ENCODE measurements around the gene FAM234B.

The FAM234B gene

DNA sequence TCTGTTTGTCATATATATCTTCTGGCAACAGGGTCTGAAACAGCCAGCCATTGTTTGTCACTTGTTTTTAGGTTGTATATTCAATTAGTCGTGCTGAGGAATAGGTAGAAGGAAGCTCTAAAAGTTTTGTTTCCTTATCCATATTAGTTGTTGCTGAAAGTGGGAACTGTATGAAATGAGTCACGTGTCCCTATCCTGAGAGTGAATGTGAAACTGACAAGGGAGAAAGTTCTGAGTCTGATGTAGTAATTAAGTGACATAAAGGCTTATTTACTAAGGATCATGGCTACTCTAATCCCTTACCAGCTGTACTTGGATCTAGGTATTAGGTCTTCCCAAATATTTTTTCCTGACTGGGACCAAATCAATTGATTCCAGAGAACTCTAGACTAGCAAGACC, 16.4 kb downstream of the FAM234B start:
- TF ChIP-seq, protein P1, sequence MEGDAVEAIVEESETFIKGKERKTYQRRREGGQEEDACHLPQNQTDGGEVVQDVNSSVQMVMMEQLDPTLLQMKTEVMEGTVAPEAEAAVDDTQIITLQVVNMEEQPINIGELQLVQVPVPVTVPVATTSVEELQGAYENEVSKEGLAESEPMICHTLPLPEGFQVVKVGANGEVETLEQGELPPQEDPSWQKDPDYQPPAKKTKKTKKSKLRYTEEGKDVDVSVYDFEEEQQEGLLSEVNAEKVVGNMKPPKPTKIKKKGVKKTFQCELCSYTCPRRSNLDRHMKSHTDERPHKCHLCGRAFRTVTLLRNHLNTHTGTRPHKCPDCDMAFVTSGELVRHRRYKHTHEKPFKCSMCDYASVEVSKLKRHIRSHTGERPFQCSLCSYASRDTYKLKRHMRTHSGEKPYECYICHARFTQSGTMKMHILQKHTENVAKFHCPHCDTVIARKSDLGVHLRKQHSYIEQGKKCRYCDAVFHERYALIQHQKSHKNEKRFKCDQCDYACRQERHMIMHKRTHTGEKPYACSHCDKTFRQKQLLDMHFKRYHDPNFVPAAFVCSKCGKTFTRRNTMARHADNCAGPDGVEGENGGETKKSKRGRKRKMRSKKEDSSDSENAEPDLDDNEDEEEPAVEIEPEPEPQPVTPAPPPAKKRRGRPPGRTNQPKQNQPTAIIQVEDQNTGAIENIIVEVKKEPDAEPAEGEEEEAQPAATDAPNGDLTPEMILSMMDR (IDR thresholded peaks at IDR 0.05; ENCODE audit: low read depth, low read length), result no peak
- no peak overlapping the region for H3K4me3 ChIP-seq (ENCODE audit: low read depth, low read length)

DNA sequence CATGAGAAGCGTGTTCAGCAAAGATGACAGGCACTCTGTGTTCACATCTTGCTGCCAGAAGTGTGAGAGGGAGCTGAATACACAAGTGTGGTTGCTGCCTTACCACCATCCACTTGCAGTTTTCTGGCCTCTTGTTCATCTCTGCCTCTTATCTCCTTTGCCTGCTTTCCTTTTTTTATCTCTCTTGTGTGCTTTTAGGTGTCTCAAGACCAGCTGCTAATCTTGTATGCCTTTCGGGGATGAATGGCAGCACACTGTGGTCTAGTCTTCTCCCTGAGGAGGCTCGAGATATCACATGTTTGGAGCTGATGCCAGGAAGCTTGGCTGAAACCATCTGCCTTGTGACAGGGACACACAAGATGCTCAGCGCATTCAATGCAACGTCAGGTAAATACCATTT, 17.2 kb downstream of the FAM234B start:
- H3K4me3 ChIP-seq (ENCODE audit: low read depth, low read length), result no peak overlapping the region
- TF ChIP-seq, protein P1 (IDR thresholded peaks at IDR 0.05; ENCODE audit: low read depth, low read length), result no peak

DNA sequence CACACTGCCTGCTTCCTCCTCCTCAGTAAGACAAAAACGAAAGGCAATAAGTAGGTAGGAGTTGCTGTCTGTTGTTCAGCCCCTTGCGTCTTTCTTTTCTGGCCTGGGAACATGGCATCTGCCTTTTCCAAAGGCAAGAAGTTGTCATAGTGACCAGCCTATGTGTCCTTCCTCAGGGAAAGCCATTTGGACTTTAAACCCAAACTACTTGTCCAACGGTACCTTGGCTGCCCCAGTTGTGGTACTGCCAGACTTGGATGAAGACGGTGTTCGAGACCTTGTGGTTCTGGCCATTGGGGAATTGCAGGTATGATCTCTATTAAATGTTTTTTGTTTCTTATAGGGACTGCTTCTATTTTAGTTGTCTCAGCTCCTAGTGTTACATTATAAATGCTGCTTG, 18.5 kb downstream of the FAM234B start:
- no peak overlapping the region for H3K4me3 ChIP-seq (ENCODE audit: low read depth, low read length)
- TF ChIP-seq, protein P1 (IDR thresholded peaks at IDR 0.05; ENCODE audit: low read depth, low read length), result no peak

DNA sequence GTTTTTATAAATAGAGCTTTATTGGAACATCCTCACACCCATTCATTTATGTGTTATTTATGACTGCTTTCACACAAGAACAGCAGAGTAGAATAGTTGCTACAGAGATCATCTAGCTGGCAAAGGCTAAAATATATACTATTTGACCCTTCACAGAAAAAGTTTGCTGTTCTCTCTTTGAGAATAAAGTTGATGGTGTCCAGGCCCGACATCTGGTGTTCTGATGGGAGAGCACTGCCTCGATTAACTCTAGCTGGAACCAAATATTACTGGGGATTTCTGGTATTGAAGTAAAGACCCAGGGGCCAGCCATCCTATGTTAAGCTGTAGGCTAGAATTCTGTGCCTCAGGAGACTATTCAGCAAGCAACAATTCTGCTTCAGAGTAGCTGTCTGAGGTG, 21.8 kb downstream of the FAM234B start:
- H3K4me3 ChIP-seq (ENCODE audit: low read depth, low read length), result no peak overlapping the region
- TF ChIP-seq, protein P1 (IDR thresholded peaks at IDR 0.05; ENCODE audit: low read depth, low read length), result no peak

DNA sequence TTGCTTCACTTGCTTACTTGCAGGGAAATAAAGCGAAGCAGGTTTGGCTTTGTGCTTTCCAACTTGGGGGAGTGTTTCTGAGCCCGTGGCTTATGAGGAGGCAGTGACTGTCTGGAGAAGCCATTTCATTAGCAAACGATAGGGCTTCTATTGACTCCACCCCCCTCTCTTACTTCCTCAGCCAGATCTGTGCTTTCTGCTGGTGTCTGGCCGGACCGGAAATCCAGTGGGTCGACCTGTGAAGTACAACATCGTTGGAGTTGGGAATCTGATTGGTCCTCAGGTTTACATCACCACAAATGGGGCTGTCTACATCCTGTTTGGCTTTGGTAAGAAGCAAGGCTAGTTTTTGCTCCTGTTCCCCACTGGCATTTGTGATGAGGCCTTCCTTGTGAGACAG, 22.3 kb downstream of the FAM234B start:
- no peak overlapping the region for H3K4me3 ChIP-seq (ENCODE audit: low read depth, low read length)
- TF ChIP-seq, protein P1 (IDR thresholded peaks at IDR 0.05; ENCODE audit: low read depth, low read length), result no peak

DNA sequence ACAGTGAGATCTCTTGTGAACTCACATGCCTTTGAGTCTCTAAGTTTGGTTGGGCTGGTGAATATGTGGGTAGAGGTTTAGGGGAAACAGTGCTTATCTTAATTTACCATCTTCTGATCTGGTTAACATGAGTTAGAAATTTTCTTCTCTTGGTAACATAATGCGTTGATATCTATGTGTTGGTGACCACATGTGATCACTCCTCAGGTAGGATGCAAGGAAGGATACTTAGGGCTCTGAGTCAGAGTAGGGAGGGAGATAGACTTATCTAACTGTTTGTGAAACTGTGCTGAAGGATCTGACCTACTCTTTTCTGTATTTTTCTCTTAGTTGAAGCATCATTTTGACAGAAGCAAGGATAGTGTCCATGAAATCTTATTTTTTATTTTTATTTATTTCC, 23.1 kb downstream of the FAM234B start:
- H3K4me3 ChIP-seq (ENCODE audit: low read depth, low read length), result no peak overlapping the region
- TF ChIP-seq, protein P1 (IDR thresholded peaks at IDR 0.05; ENCODE audit: low read depth, low read length), result no peak

DNA sequence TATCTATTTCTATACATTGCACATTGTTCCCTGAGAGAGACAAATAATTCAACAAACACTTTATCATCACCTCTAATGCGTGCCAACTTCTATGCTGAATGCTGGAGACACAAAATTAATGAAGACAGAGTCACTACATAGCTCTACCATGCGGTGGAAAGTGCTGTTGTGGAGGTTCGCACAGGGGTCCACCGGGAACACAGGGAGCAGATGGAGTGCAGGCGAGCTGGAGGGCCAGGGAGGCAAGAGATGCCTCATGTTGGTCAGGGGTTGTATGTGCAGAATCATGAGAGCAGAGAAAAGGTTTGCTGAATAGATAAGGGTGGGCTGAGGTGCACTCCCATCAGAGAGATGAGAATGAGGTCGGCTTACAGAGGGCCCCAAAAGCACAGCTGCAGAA, 25.2 kb downstream of the FAM234B start:
- H3K4me3 ChIP-seq (ENCODE audit: low read depth, low read length), result no peak overlapping the region
- TF ChIP-seq, protein P1 (IDR thresholded peaks at IDR 0.05; ENCODE audit: low read depth, low read length), result no peak

Measured in WI38 (cell line).